K562 (cell line): ENCODE data around the gene FBXO28. TPM values are rescaled to one million over a fixed set of nuclear protein-coding genes. Genes with fewer than 3 reads are reported as not detected.

ENCODE experiments used
- ATF2 ChIP-seq: sonication (generic); formaldehyde crosslinking; IDR thresholded peaks from 2 replicates; pipeline ENCODE4 v1.8.1; 2022; ENCODE audit warnings: missing genetic modification reagents
- GTF3C2 ChIP-seq: IDR thresholded peaks from 3 replicates; pipeline ENCODE4 v1.6.1; 2011; ENCODE audit warnings: borderline replicate concordance, mild to moderate bottlenecking, moderate library complexity; ENCODE audit not compliant: insufficient read length; ENCODE audit errors: extremely low read depth
- LCOR ChIP-seq: sonication (generic); formaldehyde crosslinking; IDR thresholded peaks from 2 replicates; pipeline ENCODE4 v1.8.0; 2022; ENCODE audit warnings: mild to moderate bottlenecking, missing genetic modification reagents
- SIRT6 ChIP-seq: IDR thresholded peaks from one replicate; pipeline ENCODE4 v1.6.1; 2012; ENCODE audit warnings: low read depth, mild to moderate bottlenecking, control low read depth, inconsistent platforms, low read length, moderate library complexity
- ZFPM2 ChIP-seq: fragments of 250-450 bp; sonication (Bioruptor Pico); IDR thresholded peaks from 2 replicates; pipeline ENCODE4 v1.5.1; 2022; ENCODE audit warnings: mild to moderate bottlenecking
- ZNF24 ChIP-seq: fragments of 450-650 bp; IDR thresholded peaks from 2 replicates; pipeline ENCODE4 v1.6.1; 2016
- ZNF282 ChIP-seq: sonication (generic); formaldehyde crosslinking; IDR thresholded peaks from 2 replicates; pipeline ENCODE4 v1.8.1; 2023; ENCODE audit warnings: missing genetic modification reagents
- ZNF354B ChIP-seq: fragments of 250-450 bp; sonication (Bioruptor Pico); IDR thresholded peaks from 2 replicates; pipeline ENCODE4 v1.4.0; 2020
- ZNF609 ChIP-seq: sonication (generic); formaldehyde crosslinking; IDR thresholded peaks from 2 replicates; pipeline ENCODE4 v1.8.1; 2023; ENCODE audit warnings: missing genetic modification reagents, mild to moderate bottlenecking, borderline replicate concordance
- ZZZ3 ChIP-seq: fragments of 450-650 bp; IDR thresholded peaks from 2 replicates; pipeline ENCODE4 v1.6.1; 2016; ENCODE audit warnings: antibody characterized with exemption, mild to moderate bottlenecking, moderate library complexity
- polyA plus RNA-seq, 8 experiments: library from polyadenylated mRNA; depleted of rRNA in 4 of 8; stranded (reverse) in 5 of 8; unstranded in 3 of 8; fragments of >200 nt; fragmentation: Nextera tagmentation in 2 of 8; fragmentation: Illumina TruSeq in 1 of 8; extraction: Ambion mirVana in 2 of 8; extraction: Trizol in 1 of 8; gene quantifications; 2 replicates each; pipeline versions ENCODE4 v1.2.1 to v1.2.3, GENCODE V29; 2011 to 2014; ENCODE audit warnings: inconsistent platforms in 1 of 8, missing spikeins in 1 of 8
- total RNA-seq, 7 experiments: library from RNA; depleted of rRNA in 6 of 7; stranded (reverse); fragments of >200 nt in 6 of 7; fragmentation: Illumina TruSeq in 2 of 7; extraction: Trizol in 2 of 7; gene quantifications; 2 replicates each; pipeline versions ENCODE4 v1.2.1 to v1.2.3, GENCODE V29; 2011 to 2021; ENCODE audit warnings: low replicate concordance in 1 of 7
- TF ChIP-seq, protein P1 (sequence below): fragments of 150-350 bp; IDR thresholded peaks from 2 replicates; pipeline ENCODE4 v1.6.1; 2014; ENCODE audit warnings: low read depth, mild to moderate bottlenecking, low read length, borderline replicate concordance
- TF ChIP-seq, protein P2 (sequence below), 2 experiments: fragments of 450-650 bp; IDR thresholded peaks; 2 replicates each; pipeline ENCODE4 v1.6.1; 2016

FBXO28 gene
- total and polyA plus RNA-seq, 9 of the 15 experiments (the other 6 are each of a cell fraction or from before 2014, with no cell fraction given) = 4.1 to 34.8 (median 25.3) TPM

- TF ChIP-seq, protein P1, sequence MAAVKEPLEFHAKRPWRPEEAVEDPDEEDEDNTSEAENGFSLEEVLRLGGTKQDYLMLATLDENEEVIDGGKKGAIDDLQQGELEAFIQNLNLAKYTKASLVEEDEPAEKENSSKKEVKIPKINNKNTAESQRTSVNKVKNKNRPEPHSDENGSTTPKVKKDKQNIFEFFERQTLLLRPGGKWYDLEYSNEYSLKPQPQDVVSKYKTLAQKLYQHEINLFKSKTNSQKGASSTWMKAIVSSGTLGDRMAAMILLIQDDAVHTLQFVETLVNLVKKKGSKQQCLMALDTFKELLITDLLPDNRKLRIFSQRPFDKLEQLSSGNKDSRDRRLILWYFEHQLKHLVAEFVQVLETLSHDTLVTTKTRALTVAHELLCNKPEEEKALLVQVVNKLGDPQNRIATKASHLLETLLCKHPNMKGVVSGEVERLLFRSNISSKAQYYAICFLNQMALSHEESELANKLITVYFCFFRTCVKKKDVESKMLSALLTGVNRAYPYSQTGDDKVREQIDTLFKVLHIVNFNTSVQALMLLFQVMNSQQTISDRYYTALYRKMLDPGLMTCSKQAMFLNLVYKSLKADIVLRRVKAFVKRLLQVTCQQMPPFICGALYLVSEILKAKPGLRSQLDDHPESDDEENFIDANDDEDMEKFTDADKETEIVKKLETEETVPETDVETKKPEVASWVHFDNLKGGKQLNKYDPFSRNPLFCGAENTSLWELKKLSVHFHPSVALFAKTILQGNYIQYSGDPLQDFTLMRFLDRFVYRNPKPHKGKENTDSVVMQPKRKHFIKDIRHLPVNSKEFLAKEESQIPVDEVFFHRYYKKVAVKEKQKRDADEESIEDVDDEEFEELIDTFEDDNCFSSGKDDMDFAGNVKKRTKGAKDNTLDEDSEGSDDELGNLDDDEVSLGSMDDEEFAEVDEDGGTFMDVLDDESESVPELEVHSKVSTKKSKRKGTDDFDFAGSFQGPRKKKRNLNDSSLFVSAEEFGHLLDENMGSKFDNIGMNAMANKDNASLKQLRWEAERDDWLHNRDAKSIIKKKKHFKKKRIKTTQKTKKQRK = no peak
- TF ChIP-seq LCOR (CRISPR knock-in tag) = no peak
- TF ChIP-seq ZNF24 = peak; percentile 43
- TF ChIP-seq, protein P2, sequence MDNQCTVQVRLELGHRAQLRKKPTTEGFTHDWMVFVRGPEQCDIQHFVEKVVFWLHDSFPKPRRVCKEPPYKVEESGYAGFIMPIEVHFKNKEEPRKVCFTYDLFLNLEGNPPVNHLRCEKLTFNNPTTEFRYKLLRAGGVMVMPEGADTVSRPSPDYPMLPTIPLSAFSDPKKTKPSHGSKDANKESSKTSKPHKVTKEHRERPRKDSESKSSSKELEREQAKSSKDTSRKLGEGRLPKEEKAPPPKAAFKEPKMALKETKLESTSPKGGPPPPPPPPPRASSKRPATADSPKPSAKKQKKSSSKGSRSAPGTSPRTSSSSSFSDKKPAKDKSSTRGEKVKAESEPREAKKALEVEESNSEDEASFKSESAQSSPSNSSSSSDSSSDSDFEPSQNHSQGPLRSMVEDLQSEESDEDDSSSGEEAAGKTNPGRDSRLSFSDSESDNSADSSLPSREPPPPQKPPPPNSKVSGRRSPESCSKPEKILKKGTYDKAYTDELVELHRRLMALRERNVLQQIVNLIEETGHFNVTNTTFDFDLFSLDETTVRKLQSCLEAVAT (IDR thresholded peaks at IDR 0.05) = peak in 1 of 2 experiments; percentile 75; a peak in 1 of 4 replicates
- no peak for TF ChIP-seq ZNF354B (CRISPR knock-in tag)
- TF ChIP-seq ZZZ3 = no peak
- no peak for TF ChIP-seq GTF3C2
- no peak for TF ChIP-seq ZFPM2 (CRISPR knock-in tag)
- no peak for TF ChIP-seq SIRT6
- TF ChIP-seq ATF2 (CRISPR knock-in tag) = 0 out of 2 replicates have a peak, but pooled peaks have one; percentile 26
- 0 out of 2 replicates have a peak, but pooled peaks have one; percentile 54 for TF ChIP-seq ZNF282
- TF ChIP-seq ZNF609 = no peak
These were observed 69.1 kb downstream of the FBXO28 start, which contains the start of gene DEGS1 (continued) for GRCh38 chr1:224182866-224183590.
